GM19324 (cell line): ENCODE data around the gene ALDH1L2.

Experiments used
- ATAC-seq: cut with Tn5 transposase; IDR thresholded peaks from one replicate; pipeline ENCODE4 v1.9.1; 2021; ENCODE audit warnings: mild to moderate bottlenecking, moderate library complexity; ENCODE audit not compliant: unreplicated experiment, low FRiP score

ALDH1L2 gene

GRCh38 chr12:105085501-105085900 is 1.2 kb upstream of the ALDH1L2 start:
- no peak for ATAC-seq

- ATAC-seq, result no peak
Measured at GRCh38 chr12:105083551-105084105, 630 bp downstream of the ALDH1L2 start.

GRCh38 chr12:105083031-105083430 is 1.2 kb downstream of the ALDH1L2 start:
- ATAC-seq, result no peak

- ATAC-seq, result no peak
Measured at GRCh38 chr12:105078712-105079570, 5.3 kb downstream of the ALDH1L2 start.

GRCh38 chr12:105077435-105077834 is 6.8 kb downstream of the ALDH1L2 start:
- no peak for ATAC-seq

- no peak for ATAC-seq
Measured at GRCh38 chr12:105076913-105077312, 7.3 kb downstream of the ALDH1L2 start.

GRCh38 chr12:105076098-105076497 is 8.2 kb downstream of the ALDH1L2 start:
- ATAC-seq, result no peak

- no peak for ATAC-seq
Measured at GRCh38 chr12:105072888-105073488, 11.3 kb downstream of the ALDH1L2 start.

- ATAC-seq, result no peak
Measured at GRCh38 chr12:105071981-105072380, 12.3 kb downstream of the ALDH1L2 start.

GRCh38 chr12:105069936-105070702 is 14.1 kb downstream of the ALDH1L2 start:
- ATAC-seq, result no peak

GRCh38 chr12:105067511-105068031 is 16.7 kb downstream of the ALDH1L2 start:
- no peak for ATAC-seq

- no peak for ATAC-seq
Measured at GRCh38 chr12:105064564-105065178, 19.6 kb downstream of the ALDH1L2 start.

- ATAC-seq, result no peak
Measured at GRCh38 chr12:105060715-105061378, 23.4 kb downstream of the ALDH1L2 start.

GRCh38 chr12:105057174-105057573 is 27.1 kb downstream of the ALDH1L2 start:
- no peak for ATAC-seq

GRCh38 chr12:105053116-105053572 is 31.1 kb downstream of the ALDH1L2 start:
- no peak for ATAC-seq

GRCh38 chr12:105051981-105052380 is 32.3 kb downstream of the ALDH1L2 start:
- no peak for ATAC-seq

- ATAC-seq, result no peak
Measured at GRCh38 chr12:105048315-105048714, 35.9 kb downstream of the ALDH1L2 start.

GRCh38 chr12:105047308-105047707 is 37.0 kb downstream of the ALDH1L2 start:
- no peak for ATAC-seq

- ATAC-seq, result no peak
Measured at GRCh38 chr12:105041186-105041585, 43.1 kb downstream of the ALDH1L2 start.

GRCh38 chr12:105040476-105040875 is 43.8 kb downstream of the ALDH1L2 start:
- ATAC-seq, result no peak
